SJCRH30 (cell line): ENCODE results near the gene ACSM6. TPM values are rescaled to one million over a fixed set of nuclear protein-coding genes. Genes with fewer than 3 reads are reported as not detected.

ENCODE experiments used
- DNase-seq, 2 experiments: peaks; one replicate each; pipeline ENCODE4 v3.0.0-alpha.2; 2015 to 2020
- H3K27ac ChIP-seq: fragments of 250-450 bp; sonication (Bioruptor Pico); 2 replicates; pipeline ENCODE4 v1.5.1; 2020; ENCODE audit warnings: mild to moderate bottlenecking, moderate library complexity
- H3K27me3 ChIP-seq: fragments of 250-450 bp; sonication (Bioruptor Pico); 2 replicates; pipeline ENCODE4 v1.5.1; 2020; ENCODE audit warnings: mild to moderate bottlenecking, moderate library complexity
- H3K36me3 ChIP-seq: fragments of 250-450 bp; sonication (Bioruptor Pico); 2 replicates; pipeline ENCODE4 v1.5.1; 2020; ENCODE audit warnings: mild to moderate bottlenecking, moderate library complexity
- H3K4me1 ChIP-seq: fragments of 250-450 bp; sonication (Bioruptor Pico); 2 replicates; pipeline ENCODE4 v1.5.1; 2020; ENCODE audit warnings: mild to moderate bottlenecking, moderate library complexity
- H3K4me3 ChIP-seq: fragments of 250-450 bp; sonication (Bioruptor Pico); 2 replicates; pipeline ENCODE4 v1.5.1; 2020; ENCODE audit warnings: mild to moderate bottlenecking, moderate library complexity
- H3K9me3 ChIP-seq: fragments of 250-450 bp; sonication (Bioruptor Pico); replicated peaks from 2 replicates; pipeline ENCODE4 v1.5.1; 2020; ENCODE audit warnings: mild to moderate bottlenecking, moderate library complexity
- total RNA-seq: library from RNA; depleted of rRNA; stranded (reverse); fragments of >200 nt; shearing (Covaris generic); gene quantifications from 2 replicates; pipeline ENCODE4 v1.2.3, GENCODE V29; 2014; rRNA removed

The ACSM6 gene, protein sequence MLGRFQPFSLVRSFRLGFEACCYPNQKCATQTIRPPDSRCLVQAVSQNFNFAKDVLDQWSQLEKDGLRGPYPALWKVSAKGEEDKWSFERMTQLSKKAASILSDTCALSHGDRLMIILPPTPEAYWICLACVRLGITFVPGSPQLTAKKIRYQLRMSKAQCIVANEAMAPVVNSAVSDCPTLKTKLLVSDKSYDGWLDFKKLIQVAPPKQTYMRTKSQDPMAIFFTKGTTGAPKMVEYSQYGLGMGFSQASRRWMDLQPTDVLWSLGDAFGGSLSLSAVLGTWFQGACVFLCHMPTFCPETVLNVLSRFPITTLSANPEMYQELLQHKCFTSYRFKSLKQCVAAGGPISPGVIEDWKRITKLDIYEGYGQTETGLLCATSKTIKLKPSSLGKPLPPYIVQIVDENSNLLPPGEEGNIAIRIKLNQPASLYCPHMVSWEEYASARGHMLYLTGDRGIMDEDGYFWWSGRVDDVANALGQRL
- total RNA-seq: 0.08 TPM in 1 of 2 replicates, not detected in the other

DNA sequence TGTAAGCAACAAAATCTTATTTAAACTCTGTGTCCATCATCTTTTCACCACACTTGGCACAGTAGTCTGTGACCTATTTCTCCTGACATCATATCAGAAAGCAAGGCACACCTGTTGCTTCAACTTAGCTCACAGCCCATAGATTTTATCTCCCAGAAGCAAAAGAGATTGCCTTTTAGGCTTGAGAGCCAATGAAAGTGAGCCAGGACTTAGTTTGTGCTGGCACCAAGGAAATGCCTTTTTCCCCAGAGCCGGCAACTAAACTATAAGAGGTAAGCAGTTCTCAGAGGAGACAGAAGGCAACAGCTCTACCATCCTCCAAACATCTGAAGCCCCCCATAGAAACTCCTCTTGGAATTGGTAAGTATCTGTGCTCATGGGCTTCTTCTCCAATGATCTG, at the start of gene ACSM6:
Gene ACSM6 (plus strand): TSS at position 295 of the 400 bp plus-strand sequence. CDS start 248 bp downstream, outside the sequence.
- no peaks in the 10 kb centered on the region for H3K27me3 ChIP-seq
- no peak within 1 kb of the TSS for H3K27ac ChIP-seq
- no peak within 1 kb of the TSS for H3K4me3 ChIP-seq
- no peaks in the 10 kb centered on the region for H3K36me3 ChIP-seq
- H3K9me3 ChIP-seq: no peaks in the 10 kb centered on the region
- DNase-seq: peak in 1 of 2 experiments; percentile 18
- peaks cover 7% of the 10 kb centered on the region for H3K4me1 ChIP-seq

DNA sequence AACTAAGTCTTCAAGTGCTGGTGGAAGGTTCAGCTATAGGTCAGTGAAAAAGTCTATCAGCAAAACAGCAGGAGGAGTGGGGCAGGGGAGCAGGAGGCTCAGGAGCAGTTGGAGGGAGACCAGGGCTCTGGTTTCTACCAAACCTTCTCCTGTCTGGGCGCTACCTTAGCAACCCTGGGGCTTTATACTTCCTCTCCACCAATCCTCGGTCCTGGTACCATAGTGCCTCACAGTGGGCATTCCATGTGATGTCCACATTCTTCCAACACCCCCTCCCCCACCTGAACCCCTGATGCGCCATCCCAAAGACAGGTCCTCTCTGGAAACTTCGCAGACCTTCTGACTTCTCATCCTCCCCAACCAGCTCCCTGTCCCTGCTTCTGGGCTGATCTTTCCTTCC, 25.3 kb upstream of the ACSM6 start:
- no peaks in the 10 kb centered on the region; the same call in 1 of the 2 replicates for H3K9me3 ChIP-seq
- H3K36me3 ChIP-seq: no peaks in the 10 kb centered on the region
- no peak for DNase-seq
- no peaks in the 10 kb centered on the region for H3K4me1 ChIP-seq
- H3K4me3 ChIP-seq: no peak overlapping the region
- H3K27me3 ChIP-seq: no peaks in the 10 kb centered on the region
- H3K27ac ChIP-seq: no peak overlapping the region

DNA sequence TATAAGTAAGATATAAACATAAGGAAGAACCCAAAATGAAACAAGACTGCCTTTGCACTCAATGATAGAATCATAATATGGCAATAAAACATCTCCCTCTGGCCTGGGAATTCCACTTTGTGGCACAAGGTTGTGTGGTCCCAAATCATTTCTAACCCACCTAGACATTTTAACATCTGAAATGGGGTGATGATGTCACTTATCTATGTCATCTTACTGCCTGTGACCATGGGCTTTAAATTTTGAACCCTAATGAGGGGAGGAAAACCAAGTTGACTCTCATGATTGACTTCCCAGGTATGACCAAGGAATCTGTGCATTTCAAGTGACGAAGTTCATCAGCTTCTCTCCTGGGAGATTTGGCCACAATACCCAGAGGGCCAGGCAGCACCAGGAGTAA, 24.5 kb upstream of the ACSM6 start:
- Histone ChIP-seq H3K27me3 (no peaks in the 10 kb centered on the region), H3K4me1 (no peaks in the 10 kb centered on the region), H3K4me3 (no peak overlapping the region), H3K27ac (no peak overlapping the region), H3K36me3 (no peaks in the 10 kb centered on the region), H3K9me3 (no peaks in the 10 kb centered on the region; the same call in 1 of the 2 replicates)
- DNase-seq: no peak

DNA sequence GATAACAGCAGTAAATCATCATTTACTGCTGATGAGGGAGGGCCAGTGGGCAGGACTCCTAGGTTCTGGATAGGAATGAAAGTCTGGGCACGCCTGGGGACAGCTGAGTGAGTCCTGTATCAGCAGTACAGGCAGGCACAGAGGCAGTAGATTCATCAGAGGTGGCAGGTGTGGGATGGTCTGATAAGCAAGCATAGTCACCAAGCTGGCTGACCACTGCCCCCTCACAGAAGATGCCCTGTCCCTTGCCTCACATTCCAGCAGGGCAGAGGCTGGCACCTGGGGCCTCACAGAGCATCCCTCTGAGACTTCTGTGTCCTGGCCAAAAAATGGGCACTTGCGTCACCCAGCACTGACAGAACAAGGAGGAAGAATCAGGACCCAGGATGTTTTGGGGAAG, 23.2 kb upstream of the ACSM6 start:
- Histone ChIP-seq H3K4me1 (no peaks in the 10 kb centered on the region), H3K27ac (no peak overlapping the region), H3K36me3 (no peaks in the 10 kb centered on the region), H3K9me3 (no peaks in the 10 kb centered on the region; the same call in 1 of the 2 replicates), H3K4me3 (no peak overlapping the region), H3K27me3 (no peaks in the 10 kb centered on the region)
- no peak for DNase-seq

DNA sequence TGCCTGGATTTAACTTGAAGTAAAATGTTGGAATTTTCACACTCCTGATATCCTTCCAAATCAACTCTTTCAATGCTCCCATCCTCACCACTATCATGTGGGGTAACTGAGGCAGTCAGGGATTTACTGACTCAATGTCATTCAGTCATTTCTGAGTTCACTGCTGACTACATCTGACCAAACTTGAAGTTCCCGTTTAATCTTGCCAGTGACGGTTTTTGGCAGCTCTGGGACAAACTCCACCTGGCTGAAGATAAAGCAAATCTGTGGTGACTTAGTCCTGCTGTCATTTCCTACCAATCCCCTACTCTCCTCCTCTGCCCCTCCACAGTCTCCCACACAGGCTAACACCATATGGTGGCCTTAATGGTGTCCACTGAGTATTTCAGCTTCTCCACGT, 22.7 kb upstream of the ACSM6 start:
- no peaks in the 10 kb centered on the region for H3K27me3 ChIP-seq
- no peaks in the 10 kb centered on the region for H3K36me3 ChIP-seq
- no peak overlapping the region for H3K4me3 ChIP-seq
- H3K9me3 ChIP-seq: no peaks in the 10 kb centered on the region; the same call in 1 of the 2 replicates
- no peaks in the 10 kb centered on the region for H3K4me1 ChIP-seq
- no peak for DNase-seq
- no peak overlapping the region for H3K27ac ChIP-seq

DNA sequence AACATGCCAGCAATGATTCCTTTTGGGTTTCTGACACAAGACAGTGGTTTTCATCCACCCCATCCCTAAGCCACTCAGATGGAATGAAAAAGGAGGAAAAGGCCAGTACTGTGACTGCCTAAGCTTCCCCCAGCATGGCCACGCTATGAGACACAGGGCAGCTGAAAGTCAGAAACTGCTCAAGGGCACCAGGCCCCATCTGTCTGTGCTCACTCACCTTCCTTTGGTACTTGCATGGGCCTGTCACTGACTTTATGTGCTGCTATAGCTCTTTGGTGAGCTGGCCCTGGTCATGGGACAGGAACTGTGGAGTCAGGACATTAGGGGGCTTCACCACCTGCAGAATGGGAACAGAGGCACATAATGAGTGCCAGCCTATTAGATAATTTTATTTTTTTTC, 21.2 kb upstream of the ACSM6 start:
- Histone ChIP-seq H3K4me1 (no peaks in the 10 kb centered on the region), H3K9me3 (no peaks in the 10 kb centered on the region; the same call in 1 of the 2 replicates), H3K4me3 (no peak overlapping the region), H3K27me3 (no peaks in the 10 kb centered on the region), H3K27ac (no peak overlapping the region), H3K36me3 (no peaks in the 10 kb centered on the region)
- DNase-seq: no peak

DNA sequence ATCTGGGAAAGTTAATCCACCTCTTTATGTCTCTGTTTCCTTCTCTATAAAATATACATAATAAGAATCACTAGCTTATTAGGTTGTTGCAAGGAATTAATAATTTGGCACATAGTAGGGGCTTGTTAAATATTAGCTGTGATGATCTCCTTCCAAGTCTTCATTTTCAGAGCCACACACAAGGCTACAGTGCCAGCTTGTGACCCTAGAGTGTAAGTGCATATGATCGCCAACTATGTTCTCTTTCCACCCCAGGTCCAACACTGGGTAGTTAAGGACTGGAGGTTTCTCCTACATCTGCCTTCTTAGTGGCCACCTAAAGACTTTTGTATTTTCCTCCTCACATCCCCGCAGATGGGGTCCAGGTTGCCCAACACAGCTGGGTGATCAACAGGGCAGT, 17.9 kb upstream of the ACSM6 start:
- Histone ChIP-seq H3K36me3 (no peaks in the 10 kb centered on the region), H3K4me3 (no peak overlapping the region), H3K4me1 (no peaks in the 10 kb centered on the region), H3K27ac (no peak overlapping the region), H3K27me3 (no peaks in the 10 kb centered on the region), H3K9me3 (no peaks in the 10 kb centered on the region; the same call in 1 of the 2 replicates)
- DNase-seq: no peak

DNA sequence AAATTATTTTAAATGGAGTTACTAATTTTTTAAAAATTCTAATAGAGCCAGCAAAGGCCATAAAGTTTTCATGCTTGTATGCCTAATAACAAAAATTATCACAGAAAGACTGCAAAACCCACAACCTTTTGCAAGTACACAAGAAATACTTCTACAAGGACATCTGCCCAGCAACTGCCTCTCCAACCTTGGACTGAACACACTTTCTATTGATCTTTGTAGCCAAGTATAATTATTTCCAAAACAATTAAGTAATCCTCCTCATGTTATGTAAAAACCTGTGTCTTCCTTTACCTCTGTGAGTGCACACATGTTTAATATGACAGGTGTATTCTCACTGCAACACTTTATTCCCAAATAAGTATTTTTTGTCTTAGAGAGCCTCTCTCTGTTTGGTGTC, 16.6 kb upstream of the ACSM6 start:
- H3K9me3 ChIP-seq: no peaks in the 10 kb centered on the region; the same call in 1 of the 2 replicates
- no peak overlapping the region for H3K27ac ChIP-seq
- H3K4me3 ChIP-seq: no peak overlapping the region
- H3K36me3 ChIP-seq: no peaks in the 10 kb centered on the region
- no peaks in the 10 kb centered on the region for H3K4me1 ChIP-seq
- no peaks in the 10 kb centered on the region for H3K27me3 ChIP-seq
- DNase-seq: no peak

DNA sequence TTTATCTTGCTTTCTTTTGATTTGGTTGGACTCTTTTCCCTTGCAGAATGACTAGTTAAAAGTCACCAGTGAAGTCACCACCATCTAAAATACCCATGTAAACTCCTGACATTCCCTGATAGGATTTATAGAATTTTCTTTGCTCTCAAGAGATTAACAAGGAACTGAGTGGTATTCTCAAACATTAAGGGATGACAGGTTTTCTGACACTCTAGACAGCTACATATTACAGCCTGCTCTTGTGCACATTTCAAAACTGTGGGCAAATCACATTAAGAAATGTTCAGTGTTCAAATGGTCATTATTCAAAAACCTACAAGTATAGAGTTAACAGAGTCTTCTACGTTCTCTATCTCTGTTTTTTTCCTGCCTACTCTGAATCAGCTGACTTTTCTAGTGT, 15.8 kb upstream of the ACSM6 start:
- Histone ChIP-seq H3K4me1 (no peaks in the 10 kb centered on the region), H3K9me3 (no peaks in the 10 kb centered on the region; the same call in 1 of the 2 replicates), H3K27ac (no peak overlapping the region), H3K36me3 (no peaks in the 10 kb centered on the region), H3K4me3 (no peak overlapping the region), H3K27me3 (no peaks in the 10 kb centered on the region)
- DNase-seq: no peak

DNA sequence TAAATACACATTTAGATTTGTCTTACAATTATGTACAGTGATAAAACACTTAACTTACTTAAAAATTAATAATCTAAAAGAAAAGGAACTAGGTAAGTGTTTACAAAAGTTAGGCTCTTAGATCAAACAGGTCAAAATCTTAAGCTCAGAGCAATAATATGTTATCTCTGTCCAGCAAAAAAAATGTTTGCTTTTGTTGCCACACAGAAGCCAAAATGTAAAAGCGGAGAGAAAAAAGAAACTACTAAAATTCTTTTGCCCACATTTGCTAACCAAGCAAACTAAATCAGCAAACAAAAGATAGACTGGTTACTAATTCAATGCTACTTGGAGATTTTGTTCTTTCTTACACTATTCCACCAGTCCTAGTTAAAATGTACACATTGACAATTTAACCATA, 15.2 kb upstream of the ACSM6 start:
- no peaks in the 10 kb centered on the region for H3K4me1 ChIP-seq
- H3K27ac ChIP-seq: no peak overlapping the region
- no peaks in the 10 kb centered on the region for H3K9me3 ChIP-seq
- no peaks in the 10 kb centered on the region for H3K36me3 ChIP-seq
- no peaks in the 10 kb centered on the region for H3K27me3 ChIP-seq
- H3K4me3 ChIP-seq: no peak overlapping the region
- no peak for DNase-seq

DNA sequence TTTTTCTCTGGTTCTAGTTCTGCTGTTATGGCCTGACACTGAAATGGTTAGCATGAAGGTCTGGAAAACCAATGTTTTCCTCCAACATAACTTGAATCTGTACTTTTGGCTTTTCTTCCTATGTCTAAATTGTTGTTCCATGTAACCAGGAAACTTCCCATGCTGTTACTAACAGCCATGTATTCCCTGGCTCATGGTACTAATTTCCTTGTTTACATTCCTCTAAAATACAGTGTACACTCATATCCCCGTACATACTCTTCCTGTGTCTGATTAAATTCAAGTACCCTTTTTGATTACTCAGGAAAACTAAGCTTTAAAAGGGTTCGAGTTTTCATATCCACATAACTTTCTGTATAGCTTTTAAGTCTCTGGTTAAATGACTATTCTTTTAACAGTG, 12.3 kb upstream of the ACSM6 start:
- Histone ChIP-seq H3K36me3 (no peaks in the 10 kb centered on the region), H3K4me3 (no peak overlapping the region), H3K27ac (no peak overlapping the region), H3K4me1 (no peaks in the 10 kb centered on the region), H3K9me3 (no peaks in the 10 kb centered on the region), H3K27me3 (no peaks in the 10 kb centered on the region)
- DNase-seq: no peak

DNA sequence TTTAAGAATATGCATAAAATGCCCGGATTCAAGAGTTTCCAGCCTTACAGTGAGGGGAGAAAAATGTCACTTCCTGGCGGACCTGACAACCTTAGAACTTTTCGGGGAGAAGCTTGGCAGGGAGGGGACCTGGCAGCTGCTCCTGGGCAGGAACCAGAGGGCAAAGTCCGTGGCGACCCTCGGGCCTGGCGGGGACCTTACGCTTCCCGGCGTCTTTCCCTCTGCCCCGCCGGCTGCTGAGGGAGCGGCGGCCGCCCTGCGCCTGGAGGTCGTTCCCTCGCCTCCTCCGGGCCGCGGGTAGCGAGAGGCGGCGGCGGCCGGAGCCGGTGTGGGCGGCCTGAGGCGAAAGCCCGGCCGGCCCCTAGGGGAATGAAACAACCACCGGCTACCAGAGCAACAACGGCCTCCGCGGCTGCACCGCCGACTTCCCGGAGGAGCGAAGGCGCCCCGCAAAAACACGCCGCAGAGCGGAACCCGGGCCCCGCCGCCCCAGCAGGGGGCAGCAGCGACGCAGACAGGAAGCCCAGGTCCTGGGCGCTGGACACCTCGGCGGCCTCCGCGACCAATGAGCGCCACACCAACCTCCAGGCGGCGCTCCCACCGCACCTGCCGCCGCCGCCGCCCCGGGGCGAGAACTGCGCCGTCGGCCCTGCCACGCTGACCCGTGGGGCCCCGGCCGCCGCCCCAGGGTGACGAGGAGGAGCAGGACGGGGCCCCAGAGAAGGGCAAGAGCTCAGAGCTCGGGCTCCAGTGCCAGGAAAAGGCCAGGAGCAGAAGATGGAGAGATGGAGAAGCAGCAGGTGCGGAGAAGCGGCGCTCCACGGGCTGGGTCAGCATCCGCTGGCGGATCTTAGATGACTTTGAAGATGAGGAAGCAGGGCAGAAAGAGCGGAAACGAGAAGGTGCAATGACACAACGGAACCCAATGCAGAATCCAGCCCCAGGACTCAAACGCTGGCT, 10.5 kb upstream of the ACSM6 start:
- Histone ChIP-seq H3K4me1 (no peaks in the 10 kb centered on the region), H3K27me3 (no peaks in the 10 kb centered on the region), H3K9me3 (no peaks in the 10 kb centered on the region), H3K4me3 (peak overlapping the region; percentile 62), H3K36me3 (no peaks in the 10 kb centered on the region), H3K27ac (peak overlapping the region; percentile 59)
- DNase-seq: peak; percentile 79 to 84

DNA sequence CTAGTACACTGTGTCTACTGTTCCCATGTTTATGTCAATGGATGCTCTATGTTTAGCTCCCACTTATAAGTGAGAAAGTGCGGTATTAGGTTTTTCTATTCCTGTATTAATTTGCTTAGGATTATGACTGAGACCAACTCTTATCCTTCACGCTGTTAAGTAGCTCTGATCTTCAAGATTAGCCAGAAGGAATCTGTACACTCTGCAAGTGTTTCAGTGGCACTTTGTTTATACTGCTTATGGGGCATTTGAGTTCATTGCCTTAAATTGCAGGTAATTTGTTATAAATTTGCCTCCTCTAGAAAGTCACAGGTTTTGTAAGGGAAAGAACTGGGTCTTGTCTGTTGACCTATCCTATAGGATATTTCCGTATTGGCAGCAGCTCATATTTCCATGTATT, 6.4 kb upstream of the ACSM6 start:
- no peak for DNase-seq
- no peaks in the 10 kb centered on the region for H3K36me3 ChIP-seq

DNA sequence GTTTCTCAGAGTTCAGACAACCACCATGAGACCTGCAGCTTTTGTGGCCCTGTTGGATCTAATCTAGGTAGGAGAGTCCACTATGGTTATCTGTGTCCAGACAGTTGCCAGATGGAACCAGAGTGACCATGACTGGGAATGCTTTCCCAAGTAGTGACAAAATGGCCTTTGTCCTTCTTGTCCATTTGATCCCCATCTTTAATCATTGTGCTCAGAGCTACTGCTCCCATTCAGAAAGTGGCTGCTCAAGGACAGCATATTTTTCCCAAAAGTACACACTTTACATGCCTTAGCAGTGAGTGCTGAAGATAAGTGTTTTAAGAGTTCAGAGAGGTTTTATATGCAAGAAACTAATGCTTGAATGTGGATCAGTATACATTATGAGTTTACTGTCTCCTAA, 5.4 kb upstream of the ACSM6 start:
- H3K27ac ChIP-seq: no peak overlapping the region
- H3K4me1 ChIP-seq: no peaks in the 10 kb centered on the region
- H3K9me3 ChIP-seq: no peaks in the 10 kb centered on the region
- H3K36me3 ChIP-seq: no peaks in the 10 kb centered on the region
- DNase-seq: no peak
- H3K27me3 ChIP-seq: no peaks in the 10 kb centered on the region
- no peak overlapping the region for H3K4me3 ChIP-seq

More for the DNA sequence above, 6.4 kb upstream of the ACSM6 start:
- H3K4me1 ChIP-seq: no peaks in the 10 kb centered on the region
- no peak overlapping the region for H3K4me3 ChIP-seq
- H3K9me3 ChIP-seq: no peaks in the 10 kb centered on the region
- H3K27me3 ChIP-seq: no peaks in the 10 kb centered on the region
- no peak overlapping the region for H3K27ac ChIP-seq

DNA sequence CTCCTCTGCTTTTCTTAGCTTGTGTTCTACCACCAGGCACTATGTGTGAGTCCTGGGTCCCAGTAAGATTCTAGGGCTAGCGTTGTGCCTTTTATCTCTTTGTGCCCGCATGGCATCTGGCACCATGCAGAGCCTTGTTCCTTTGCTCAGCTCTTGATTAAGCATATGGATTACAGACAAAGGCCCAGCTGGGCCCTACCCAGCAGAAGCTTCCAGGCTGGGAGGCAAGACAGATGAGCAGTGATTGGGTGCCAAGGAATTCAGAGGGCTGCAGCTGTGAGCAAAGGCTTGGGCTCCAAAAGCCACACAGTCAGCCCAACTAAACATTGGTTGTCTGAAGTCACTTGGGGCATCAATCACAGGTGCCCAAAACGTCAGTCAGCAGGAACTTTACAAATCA, 2.0 kb downstream of the ACSM6 start:
- no peaks in the 10 kb centered on the region for H3K36me3 ChIP-seq
- H3K4me3 ChIP-seq: no peak overlapping the region
- H3K27me3 ChIP-seq: no peaks in the 10 kb centered on the region
- DNase-seq: peak in 1 of 2 experiments; percentile 2
- H3K9me3 ChIP-seq: no peaks in the 10 kb centered on the region
- H3K27ac ChIP-seq: no peak overlapping the region
- H3K4me1 ChIP-seq: peaks cover 7% of the 10 kb centered on the region
